ENCODE results near the gene TDRD12. TPM values are rescaled to one million over a fixed set of nuclear protein-coding genes. Genes with fewer than 3 reads are reported as not detected.
"Not testable (repeated sequence)": the region's sequence is repeated elsewhere in the genome, so short reads cannot be mapped to it uniquely, and the experiment has no call there.

TDRD12 gene
- polyA plus RNA-seq, 1 experiment = 0.07 TPM

GRCh38 chr19:32829345-32829896 lies 109.9 kb downstream of the TDRD12 start:
- Histone ChIP-seq H3K9me3 (ENCODE audit: control insufficient read depth, insufficient read depth, low read length) (no peaks in the 10 kb centered on the region), H3K4me3 (ENCODE audit: low read depth, low read length) (no peak overlapping the region), H3K27me3 (ENCODE audit: control insufficient read depth, insufficient read depth, low read length) (peaks cover 5% of the 10 kb centered on the region), H3K27ac (ENCODE audit: low read depth, low read length) (no peak overlapping the region)
- DNase-seq (ENCODE audit: low read depth, low spot score) = no peak
- POLR2A ChIA-PET = no interaction called here
- CTCF ChIA-PET = no interaction called here
- TF ChIP-seq CTCF (IDR thresholded peaks at IDR 0.05; ENCODE audit: low read depth, low read length) = no peak

- ChIA-PET CTCF (no interaction called here), POLR2A (no interaction called here)
- H3K4me3 ChIP-seq (ENCODE audit: low read depth, low read length) = no peak overlapping the region
- H3K27me3 ChIP-seq (ENCODE audit: control insufficient read depth, insufficient read depth, low read length) = no peaks in the 10 kb centered on the region
- H3K9me3 ChIP-seq (ENCODE audit: control insufficient read depth, insufficient read depth, low read length) = no peaks in the 10 kb centered on the region
- peak; percentile 6 for DNase-seq (ENCODE audit: low read depth, low spot score)
- TF ChIP-seq CTCF (IDR thresholded peaks at IDR 0.05; ENCODE audit: low read depth, low read length) = no peak
- H3K27ac ChIP-seq (ENCODE audit: low read depth, low read length) = no peak overlapping the region
These were observed 110.9 kb downstream of the TDRD12 start for GRCh38 chr19:32830231-32831014.

GRCh38 chr19:32831611-32832010 lies 112.0 kb downstream of the TDRD12 start:
- ChIA-PET POLR2A (interaction anchor here (0.7 kb wide), 1 partner anchor 129 kb away, joined by 3 read pairs; no protein-coding TSS in a partner anchor), CTCF (no interaction called here)

GRCh38 chr19:32832094-32832493 lies 112.5 kb downstream of the TDRD12 start:
- POLR2A ChIA-PET; H3K27ac ChIP-seq (ENCODE audit: low read depth, low read length); H3K27me3 ChIP-seq (ENCODE audit: control insufficient read depth, insufficient read depth, low read length); H3K9me3 ChIP-seq (ENCODE audit: control insufficient read depth, insufficient read depth, low read length); CTCF ChIA-PET; DNase-seq (ENCODE audit: low read depth, low spot score); H3K4me3 ChIP-seq (ENCODE audit: low read depth, low read length): not testable (repeated sequence)

More at GRCh38 chr19:32831611-32832010, 112.0 kb downstream of the TDRD12 start:
- no peaks in the 10 kb centered on the region for H3K27me3 ChIP-seq (ENCODE audit: control insufficient read depth, insufficient read depth, low read length)
- no peak overlapping the region for H3K4me3 ChIP-seq (ENCODE audit: low read depth, low read length)
- no peaks in the 10 kb centered on the region for H3K9me3 ChIP-seq (ENCODE audit: control insufficient read depth, insufficient read depth, low read length)
- H3K27ac ChIP-seq (ENCODE audit: low read depth, low read length) = no peak overlapping the region
- no peak for DNase-seq (ENCODE audit: low read depth, low spot score)
- no peak for TF ChIP-seq CTCF (IDR thresholded peaks at IDR 0.05; ENCODE audit: low read depth, low read length)

- POLR2A ChIA-PET = interaction anchor here (0.6 kb wide), 1 partner anchor 138 kb away, joined by 6 read pairs; no protein-coding TSS in a partner anchor
- CTCF ChIA-PET; H3K4me3 ChIP-seq (ENCODE audit: low read depth, low read length): not testable (repeated sequence)
These were observed 113.3 kb downstream of the TDRD12 start for GRCh38 chr19:32832825-32833224.

GRCh38 chr19:32833388-32833787 lies 113.8 kb downstream of the TDRD12 start:
- H3K27me3 ChIP-seq (ENCODE audit: control insufficient read depth, insufficient read depth, low read length); H3K9me3 ChIP-seq (ENCODE audit: control insufficient read depth, insufficient read depth, low read length); CTCF ChIA-PET; H3K4me3 ChIP-seq (ENCODE audit: low read depth, low read length); H3K27ac ChIP-seq (ENCODE audit: low read depth, low read length); DNase-seq (ENCODE audit: low read depth, low spot score): not testable (repeated sequence)
- POLR2A ChIA-PET = interaction anchor here (0.6 kb wide), 1 partner anchor 138 kb away, joined by 6 read pairs; no protein-coding TSS in a partner anchor

More at GRCh38 chr19:32832825-32833224, 113.3 kb downstream of the TDRD12 start:
- not testable (repeated sequence) for DNase-seq (ENCODE audit: low read depth, low spot score); H3K9me3 ChIP-seq (ENCODE audit: control insufficient read depth, insufficient read depth, low read length); H3K27me3 ChIP-seq (ENCODE audit: control insufficient read depth, insufficient read depth, low read length); H3K27ac ChIP-seq (ENCODE audit: low read depth, low read length)
